Fibroblast of lung (primary cell): ENCODE data around the gene BCAS3. TPM values are rescaled to one million over a fixed set of nuclear protein-coding genes. Genes with fewer than 3 reads are reported as not detected.

Experiments used
- DNase-seq, 2 donors: peaks; one replicate each; pipeline versions ENCODE4 v3.0.0 to v3.0.0-alpha.2; 2010; ENCODE audit warnings: low read depth in 2 of 2
- H2AFZ ChIP-seq: 2 replicates; pipeline ENCODE4 v1.5.1; 2012; ENCODE audit warnings: low read length, control low read depth, inconsistent platforms
- H3K27ac ChIP-seq: 2 replicates; pipeline ENCODE4 v1.5.1; 2011; ENCODE audit warnings: low read length, control low read depth; ENCODE audit not compliant: insufficient read depth
- H3K27me3 ChIP-seq: 2 replicates; pipeline ENCODE4 v1.5.1; 2011; ENCODE audit warnings: mild to moderate bottlenecking, low read length; ENCODE audit not compliant: control insufficient read depth, insufficient read depth
- H3K36me3 ChIP-seq: 2 replicates; pipeline ENCODE4 v1.5.1; 2011; ENCODE audit warnings: low read length; ENCODE audit not compliant: control insufficient read depth, insufficient read depth
- H3K4me1 ChIP-seq: 2 replicates; pipeline ENCODE4 v1.5.1; 2011; ENCODE audit warnings: low read length; ENCODE audit not compliant: control insufficient read depth, insufficient read depth; ENCODE audit errors: extremely low read depth
- H3K4me2 ChIP-seq: 2 replicates; pipeline ENCODE4 v1.5.1; 2011; ENCODE audit warnings: low read length, control low read depth; ENCODE audit not compliant: insufficient read depth; ENCODE audit errors: extremely low read depth
- H3K4me3 ChIP-seq, 4 experiments: fragments of 200-600 bp in 1 of 4; sonication (generic) in 1 of 4; replicated peaks in 1 of 4; 2 replicates each; pipeline ENCODE4 v1.5.1; 2011 to 2016; ENCODE audit warnings: low read length in 4 of 4, low read depth in 3 of 4, mild to moderate bottlenecking in 3 of 4, control low read depth in 2 of 4, inconsistent platforms in 1 of 4, mixed read lengths in 1 of 4; ENCODE audit not compliant: insufficient read depth in 1 of 4; ENCODE audit errors: control extremely low read depth in 1 of 4
- H3K79me2 ChIP-seq: 2 replicates; pipeline ENCODE4 v1.5.1; 2012; ENCODE audit warnings: mild to moderate bottlenecking, low read length, inconsistent platforms; ENCODE audit not compliant: control insufficient read depth, insufficient read depth
- H3K9ac ChIP-seq: 2 replicates; pipeline ENCODE4 v1.5.1; 2011; ENCODE audit warnings: mild to moderate bottlenecking, low read length, control low read depth; ENCODE audit not compliant: insufficient read depth
- H3K9me3 ChIP-seq: 2 replicates; pipeline ENCODE4 v1.5.1; 2012; ENCODE audit warnings: low read depth, low read length; ENCODE audit not compliant: control insufficient read depth, insufficient read depth
- H4K20me1 ChIP-seq: 2 replicates; pipeline ENCODE4 v1.5.1; 2011; ENCODE audit warnings: low read length; ENCODE audit not compliant: control insufficient read depth, insufficient read depth; ENCODE audit errors: extremely low read depth
- CTCF ChIP-seq, 2 donors: IDR thresholded peaks in 1 of 2; conservative IDR thresholded peaks in 1 of 2; 1 replicate in 1 of 2; 2 replicates in 1 of 2; pipeline ENCODE4 v1.5.1; 2011 to 2012; ENCODE audit warnings: low read length in 2 of 2, control low read depth in 1 of 2, inconsistent platforms in 1 of 2, low read depth in 1 of 2, mild to moderate bottlenecking in 1 of 2
- EZH2 ChIP-seq: IDR thresholded peaks from 2 replicates; pipeline ENCODE4 v1.5.1; 2012; ENCODE audit warnings: low read length, control low read depth, mild to moderate bottlenecking; ENCODE audit errors: missing control alignments
- polyA plus RNA-seq, 2 donors: library from polyadenylated mRNA; depleted of rRNA in 1 of 2; stranded (reverse) in 1 of 2; unstranded in 1 of 2; fragments of >200 nt; gene quantifications; 2 replicates each; pipeline ENCODE4 v1.2.1, GENCODE V29; 2011 to 2012; ENCODE audit warnings: missing spikeins in 1 of 2
- total RNA-seq: library from RNA; depleted of rRNA; stranded (reverse); fragments of >200 nt; gene quantifications from 2 replicates; pipeline ENCODE4 v1.2.1, GENCODE V29; 2014

BCAS3 gene
- total and polyA plus RNA-seq, 2 donors (not counting 1 experiment from before 2014, with no cell fraction given) = 9.9 to 43.6 TPM

GRCh38 chr17:60641810-60642220, 35.8 kb upstream of the BCAS3 start:
- Histone ChIP-seq H3K27ac (no peak overlapping the region), H3K4me2 (no peak overlapping the region)

DNA sequence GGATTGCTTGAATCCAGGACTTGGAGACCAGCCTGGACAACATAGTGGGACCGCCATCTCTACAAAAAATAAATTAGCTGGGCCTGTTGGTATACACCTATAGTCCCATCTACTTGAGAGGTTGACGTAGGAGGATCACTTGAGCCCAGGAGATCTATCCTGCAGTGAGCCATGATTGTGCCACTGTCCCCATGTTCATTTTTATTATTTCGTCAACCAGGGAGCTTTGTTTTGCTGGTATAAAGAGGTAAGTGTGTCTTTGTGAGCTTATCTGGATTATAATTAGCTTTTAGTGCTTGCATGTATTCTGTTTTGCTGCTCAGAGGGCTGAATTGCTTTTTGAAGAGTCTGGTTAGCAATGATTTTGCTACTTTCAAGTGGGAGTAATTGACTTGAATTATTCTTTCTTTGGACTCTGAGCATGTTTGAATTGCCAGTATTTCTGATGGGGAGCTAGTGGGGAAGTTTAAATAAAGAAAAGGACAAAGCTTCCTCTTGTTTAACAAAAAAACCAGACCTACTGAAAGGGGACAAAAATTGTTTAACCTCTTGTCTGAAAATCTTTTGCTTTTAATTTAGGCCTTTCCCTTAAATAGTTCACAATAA, 31.6 kb upstream of the BCAS3 start:
- Histone ChIP-seq H4K20me1 (no peaks in the 10 kb centered on the region), H3K4me3 (no peak overlapping the region), H3K27ac (no peak overlapping the region), H3K9ac (no peak overlapping the region), H3K4me1 (no peaks in the 10 kb centered on the region), H2AFZ (no peak overlapping the region), H3K4me2 (no peak overlapping the region), H3K79me2 (peaks cover 5% of the 10 kb centered on the region), H3K36me3 (peaks cover 2% of the 10 kb centered on the region), H3K9me3 (no peaks in the 10 kb centered on the region), H3K27me3 (no peaks in the 10 kb centered on the region)
- DNase-seq = no peak
- TF ChIP-seq EZH2 = no peak
- no peak for TF ChIP-seq CTCF (conservative IDR thresholded peaks at IDR 0.05 in 1 of 2, IDR thresholded peaks at IDR 0.05 in 1 of 2; ENCODE audit: low read depth in 1 of 2, low read length in 2 of 2)

More at GRCh38 chr17:60641810-60642220, 35.8 kb upstream of the BCAS3 start:
- TF ChIP-seq EZH2 (no peak), CTCF (conservative IDR thresholded peaks at IDR 0.05 in 1 of 2, IDR thresholded peaks at IDR 0.05 in 1 of 2; ENCODE audit: low read depth in 1 of 2, low read length in 2 of 2) (peak; percentile 49 to 68)
- H3K4me3 ChIP-seq = no peak overlapping the region
- peak; percentile 71 to 90 for DNase-seq
- H3K79me2 ChIP-seq = peaks cover 9% of the 10 kb centered on the region
- no peaks in the 10 kb centered on the region for H3K4me1 ChIP-seq
- no peaks in the 10 kb centered on the region for H3K36me3 ChIP-seq
- no peak overlapping the region for H3K9ac ChIP-seq
- H3K9me3 ChIP-seq = no peaks in the 10 kb centered on the region
- H2AFZ ChIP-seq = no peak overlapping the region
- no peaks in the 10 kb centered on the region for H3K27me3 ChIP-seq
- H4K20me1 ChIP-seq = no peaks in the 10 kb centered on the region

DNA sequence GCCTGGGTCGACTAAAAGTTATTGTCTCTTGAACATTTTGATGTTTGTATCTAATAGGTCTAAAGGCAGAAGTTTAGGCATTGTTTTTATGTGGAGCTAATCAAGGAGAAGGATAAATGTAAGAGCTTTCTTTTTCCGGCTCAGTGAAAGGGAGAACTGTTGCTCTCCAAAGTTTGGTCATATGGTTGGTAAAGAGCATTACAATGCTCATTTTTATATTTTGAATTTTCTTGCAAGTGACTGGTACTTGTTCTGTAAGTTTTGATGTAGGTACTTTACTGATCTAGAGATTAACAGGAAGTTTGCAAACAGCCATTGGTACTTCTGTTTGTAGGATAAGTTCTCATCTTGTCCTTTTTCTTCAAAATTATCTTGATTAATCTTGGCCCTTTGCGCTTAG, 30.9 kb upstream of the BCAS3 start:
- Histone ChIP-seq H3K4me1 (no peaks in the 10 kb centered on the region), H3K9ac (no peak overlapping the region), H2AFZ (no peak overlapping the region), H3K36me3 (peaks cover 2% of the 10 kb centered on the region), H3K79me2 (peaks cover 5% of the 10 kb centered on the region), H4K20me1 (no peaks in the 10 kb centered on the region), H3K27me3 (no peaks in the 10 kb centered on the region), H3K9me3 (no peaks in the 10 kb centered on the region), H3K4me2 (no peak overlapping the region), H3K27ac (no peak overlapping the region), H3K4me3 (no peak overlapping the region)
- no peak for TF ChIP-seq CTCF (conservative IDR thresholded peaks at IDR 0.05 in 1 of 2, IDR thresholded peaks at IDR 0.05 in 1 of 2; ENCODE audit: low read depth in 1 of 2, low read length in 2 of 2)
- TF ChIP-seq EZH2 = no peak
- DNase-seq = no peak
